Measurements from ENCODE around the gene DIO3.
"Not testable (repeated sequence)": the region's sequence is repeated elsewhere in the genome, so short reads cannot be mapped to it uniquely, and the experiment has no call there.

The DIO3 gene

DNA sequence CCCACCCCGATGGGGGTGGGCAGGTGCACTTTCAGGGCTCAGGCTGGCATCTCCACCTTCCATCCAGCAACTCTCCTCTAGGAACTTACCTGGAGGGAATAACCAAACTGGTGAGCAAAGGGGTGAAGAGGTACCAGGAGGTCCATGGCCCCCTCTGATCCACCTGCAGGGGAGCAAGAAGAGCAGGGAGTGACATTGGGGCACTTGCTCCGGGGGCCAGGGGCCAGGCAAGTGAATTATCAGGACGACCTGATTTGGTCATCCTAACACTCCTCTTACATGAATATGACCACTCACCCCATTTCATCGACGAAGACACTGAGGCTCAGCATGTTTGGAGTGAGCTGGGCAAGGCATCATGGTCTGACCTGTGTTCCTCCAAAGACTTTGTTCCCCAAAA, 6.0 kb downstream of the DIO3 start:
- H3K27ac ChIP-seq = no peak overlapping the region
- no peak overlapping the region for H3K9ac ChIP-seq
- no peaks in the 10 kb centered on the region for H4K20me1 ChIP-seq (ENCODE audit: insufficient read depth)
- TF ChIP-seq, protein P1, sequence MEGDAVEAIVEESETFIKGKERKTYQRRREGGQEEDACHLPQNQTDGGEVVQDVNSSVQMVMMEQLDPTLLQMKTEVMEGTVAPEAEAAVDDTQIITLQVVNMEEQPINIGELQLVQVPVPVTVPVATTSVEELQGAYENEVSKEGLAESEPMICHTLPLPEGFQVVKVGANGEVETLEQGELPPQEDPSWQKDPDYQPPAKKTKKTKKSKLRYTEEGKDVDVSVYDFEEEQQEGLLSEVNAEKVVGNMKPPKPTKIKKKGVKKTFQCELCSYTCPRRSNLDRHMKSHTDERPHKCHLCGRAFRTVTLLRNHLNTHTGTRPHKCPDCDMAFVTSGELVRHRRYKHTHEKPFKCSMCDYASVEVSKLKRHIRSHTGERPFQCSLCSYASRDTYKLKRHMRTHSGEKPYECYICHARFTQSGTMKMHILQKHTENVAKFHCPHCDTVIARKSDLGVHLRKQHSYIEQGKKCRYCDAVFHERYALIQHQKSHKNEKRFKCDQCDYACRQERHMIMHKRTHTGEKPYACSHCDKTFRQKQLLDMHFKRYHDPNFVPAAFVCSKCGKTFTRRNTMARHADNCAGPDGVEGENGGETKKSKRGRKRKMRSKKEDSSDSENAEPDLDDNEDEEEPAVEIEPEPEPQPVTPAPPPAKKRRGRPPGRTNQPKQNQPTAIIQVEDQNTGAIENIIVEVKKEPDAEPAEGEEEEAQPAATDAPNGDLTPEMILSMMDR (conservative IDR thresholded peaks at IDR 0.05; ENCODE audit: low read depth, low read length) = no peak
- peaks cover 20% of the 10 kb centered on the region; the same call in 1 of the 2 replicates for H3K27me3 ChIP-seq (ENCODE audit: insufficient read depth, low read depth)
- no peak overlapping the region for H2AFZ ChIP-seq (ENCODE audit: low read depth)
- no peaks in the 10 kb centered on the region for H3K4me1 ChIP-seq (ENCODE audit: low read depth, poor library complexity, severe bottlenecking)
- H3K4me3 ChIP-seq (IDR thresholded peaks at IDR 0.05; ENCODE audit: insufficient read depth, low read depth, low read length) = no peak overlapping the region
- no peak overlapping the region for H3K4me2 ChIP-seq
- no peaks in the 10 kb centered on the region for H3K36me3 ChIP-seq (ENCODE audit: insufficient read depth)
- H3K79me2 ChIP-seq (ENCODE audit: insufficient read depth, low read depth) = no peaks in the 10 kb centered on the region

GRCh38 chr14:101571004-101571403, 9.7 kb downstream of the DIO3 start:
- Histone ChIP-seq H3K27ac (no peak overlapping the region), H4K20me1 (ENCODE audit: insufficient read depth) (no peaks in the 10 kb centered on the region), H2AFZ (ENCODE audit: low read depth) (no peak overlapping the region), H3K27me3 (ENCODE audit: insufficient read depth, low read depth) (peaks cover 9% of the 10 kb centered on the region; the same call in 1 of the 2 replicates), H3K4me2 (no peak overlapping the region), H3K4me3 (IDR thresholded peaks at IDR 0.05; ENCODE audit: insufficient read depth, low read depth, low read length) (no peak overlapping the region), H3K4me1 (ENCODE audit: low read depth, poor library complexity, severe bottlenecking) (no peaks in the 10 kb centered on the region), H3K36me3 (ENCODE audit: insufficient read depth) (no peaks in the 10 kb centered on the region), H3K79me2 (ENCODE audit: insufficient read depth, low read depth) (no peaks in the 10 kb centered on the region), H3K9ac (no peak overlapping the region)
- TF ChIP-seq, protein P1 (conservative IDR thresholded peaks at IDR 0.05; ENCODE audit: low read depth, low read length) = no peak

GRCh38 chr14:101572526-101572925, 11.2 kb downstream of the DIO3 start:
- H3K79me2 ChIP-seq (ENCODE audit: insufficient read depth, low read depth); H3K4me2 ChIP-seq; H3K36me3 ChIP-seq (ENCODE audit: insufficient read depth); H3K27ac ChIP-seq; H3K4me3 ChIP-seq (IDR thresholded peaks at IDR 0.05; ENCODE audit: insufficient read depth, low read depth, low read length); H2AFZ ChIP-seq (ENCODE audit: low read depth); H3K4me1 ChIP-seq (ENCODE audit: low read depth, poor library complexity, severe bottlenecking); H3K9ac ChIP-seq; H4K20me1 ChIP-seq (ENCODE audit: insufficient read depth); H3K27me3 ChIP-seq (ENCODE audit: insufficient read depth, low read depth): not testable (repeated sequence)

DNA sequence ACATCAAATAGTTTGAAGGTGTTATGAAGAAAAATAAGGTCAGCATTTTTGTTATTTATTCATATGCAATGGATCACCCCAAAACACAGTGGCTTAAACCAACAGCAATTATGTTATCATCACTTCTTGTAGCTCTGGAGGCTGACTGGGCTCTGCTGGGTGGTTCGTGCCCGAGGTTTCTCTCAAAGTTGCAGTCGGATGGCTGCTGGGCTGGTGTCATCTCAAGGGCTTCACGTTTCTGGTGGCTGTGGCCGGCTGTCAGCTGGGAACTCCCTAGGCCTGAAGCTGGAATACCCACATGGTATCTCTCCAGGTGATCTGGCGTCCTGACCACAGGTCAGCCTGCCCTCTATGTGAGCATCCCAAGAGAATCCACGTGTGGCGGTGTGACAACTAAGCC, 12.0 kb downstream of the DIO3 start:
- TF ChIP-seq, protein P1 (conservative IDR thresholded peaks at IDR 0.05; ENCODE audit: low read depth, low read length) = no peak
- no peak overlapping the region for H3K4me2 ChIP-seq
- no peaks in the 10 kb centered on the region for H3K4me1 ChIP-seq (ENCODE audit: low read depth, poor library complexity, severe bottlenecking)
- H3K79me2 ChIP-seq (ENCODE audit: insufficient read depth, low read depth) = no peaks in the 10 kb centered on the region
- no peak overlapping the region for H3K9ac ChIP-seq
- H4K20me1 ChIP-seq (ENCODE audit: insufficient read depth) = no peaks in the 10 kb centered on the region
- no peak overlapping the region for H3K4me3 ChIP-seq (IDR thresholded peaks at IDR 0.05; ENCODE audit: insufficient read depth, low read depth, low read length)
- H3K36me3 ChIP-seq (ENCODE audit: insufficient read depth) = no peaks in the 10 kb centered on the region
- H2AFZ ChIP-seq (ENCODE audit: low read depth) = no peak overlapping the region
- no peak overlapping the region for H3K27ac ChIP-seq
- H3K27me3 ChIP-seq (ENCODE audit: insufficient read depth, low read depth) = peaks cover 4% of the 10 kb centered on the region; the same call in 1 of the 2 replicates

DNA sequence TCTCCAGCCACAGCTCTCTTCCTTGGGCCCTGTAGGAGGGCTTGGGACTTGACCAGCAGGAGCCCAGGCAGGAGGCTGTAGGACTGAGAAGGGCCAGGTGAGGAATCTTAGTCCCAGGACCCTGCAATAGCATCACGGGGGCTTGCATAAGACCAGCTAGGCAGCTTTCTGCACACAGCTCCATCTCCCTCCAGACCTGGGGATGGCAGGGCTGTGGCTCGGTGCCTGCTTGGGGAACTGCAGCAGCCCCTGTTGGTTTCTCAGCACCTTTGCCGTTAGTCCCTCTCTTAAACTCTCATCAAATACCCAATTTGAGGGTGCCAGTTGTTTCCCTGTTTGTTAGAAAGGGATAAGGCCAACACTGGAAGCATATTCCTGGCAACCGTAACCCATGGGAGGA, 14.3 kb downstream of the DIO3 start:
- no peak overlapping the region for H3K4me3 ChIP-seq (IDR thresholded peaks at IDR 0.05; ENCODE audit: insufficient read depth, low read depth, low read length)
- TF ChIP-seq, protein P1 (conservative IDR thresholded peaks at IDR 0.05; ENCODE audit: low read depth, low read length) = no peak
- no peaks in the 10 kb centered on the region for H3K4me1 ChIP-seq (ENCODE audit: low read depth, poor library complexity, severe bottlenecking)
- H3K4me2 ChIP-seq = no peak overlapping the region
- H3K27ac ChIP-seq = no peak overlapping the region
- peaks cover 7% of the 10 kb centered on the region; the same call in 1 of the 2 replicates for H3K27me3 ChIP-seq (ENCODE audit: insufficient read depth, low read depth)
- H4K20me1 ChIP-seq (ENCODE audit: insufficient read depth) = no peaks in the 10 kb centered on the region
- no peaks in the 10 kb centered on the region for H3K36me3 ChIP-seq (ENCODE audit: insufficient read depth)
- no peaks in the 10 kb centered on the region for H3K79me2 ChIP-seq (ENCODE audit: insufficient read depth, low read depth)
- H3K9ac ChIP-seq = no peak overlapping the region
- no peak overlapping the region for H2AFZ ChIP-seq (ENCODE audit: low read depth)

All from KMS-11 (cell line).